ENCODE results near the gene TRIM63.

TRIM63 gene

GRCh38 chr1:26053718-26054560 is 13.5 kb downstream of the TRIM63 start:
- no peak for DNase-seq

- no peak for DNase-seq
These were observed 17.2 kb downstream of the TRIM63 start for GRCh38 chr1:26050248-26050640.

- no peak for DNase-seq
These were observed 17.7 kb downstream of the TRIM63 start for GRCh38 chr1:26049531-26050247.

- no peak for DNase-seq
These were observed 20.1 kb downstream of the TRIM63 start for GRCh38 chr1:26047278-26047874.

- no peak for DNase-seq
These were observed 21.0 kb downstream of the TRIM63 start for GRCh38 chr1:26046246-26047095.

- DNase-seq, result no peak
These were observed 21.6 kb downstream of the TRIM63 start, which contains the start of gene SLC30A2 for GRCh38 chr1:26045722-26046245. SLC30A2 (minus strand) TSS chr1:26046118; CDS start chr1:26045896, 222 bp downstream.

GRCh38 chr1:26044971-26045721 is 22.3 kb downstream of the TRIM63 start:
- DNase-seq, result no peak

- no peak for DNase-seq
These were observed 23.0 kb downstream of the TRIM63 start for GRCh38 chr1:26044414-26044813.

GRCh38 chr1:26043765-26044164 is 23.7 kb downstream of the TRIM63 start:
- DNase-seq, result no peak

GRCh38 chr1:26041978-26042377 is 25.5 kb downstream of the TRIM63 start:
- no peak for DNase-seq

- DNase-seq, result no peak
These were observed 26.0 kb downstream of the TRIM63 start for GRCh38 chr1:26041401-26041800.

GRCh38 chr1:26038904-26039303 is 28.5 kb downstream of the TRIM63 start:
- no peak for DNase-seq

GRCh38 chr1:26038477-26038876 is 29.0 kb downstream of the TRIM63 start:
- DNase-seq, result no peak

GRCh38 chr1:26037904-26038303 is 29.5 kb downstream of the TRIM63 start:
- no peak for DNase-seq

GRCh38 chr1:26036756-26037281 is 30.6 kb downstream of the TRIM63 start:
- no peak for DNase-seq

- DNase-seq, result peak; percentile 74
These were observed 31.3 kb downstream of the TRIM63 start for GRCh38 chr1:26035959-26036755.

GRCh38 chr1:26035203-26035958 is 32.0 kb downstream of the TRIM63 start:
- peak; percentile 95 for DNase-seq

- DNase-seq, result no peak
These were observed 32.8 kb downstream of the TRIM63 start for GRCh38 chr1:26034504-26035202.
